IPS DF 6.9 (cell line): Measurements from ENCODE around the gene TAS2R40.
"Not testable (repeated sequence)": the region's sequence is repeated elsewhere in the genome, so short reads cannot be mapped to it uniquely, and the experiment has no call there.

ENCODE experiments used
- DNase-seq: peaks from one replicate; pipeline ENCODE4 v3.0.0-alpha.2; 2013; ENCODE audit warnings: low read depth, low spot score
- H3K27ac ChIP-seq: one replicate; pipeline ENCODE4 v1.5.1; 2013; ENCODE audit warnings: low read length, control low read depth
- H3K27me3 ChIP-seq: 2 replicates; pipeline ENCODE4 v1.6.1; 2013; ENCODE audit warnings: mild to moderate bottlenecking, low read length; ENCODE audit not compliant: control insufficient read depth, insufficient read depth
- H3K36me3 ChIP-seq: 2 replicates; pipeline ENCODE4 v1.6.1; 2013; ENCODE audit warnings: low read length; ENCODE audit not compliant: control insufficient read depth, insufficient read depth
- H3K4me1 ChIP-seq: 2 replicates; pipeline ENCODE4 v1.6.1; 2013; ENCODE audit warnings: low read length; ENCODE audit not compliant: control insufficient read depth, insufficient read depth
- H3K4me3 ChIP-seq: 2 replicates; pipeline ENCODE4 v1.5.1; 2013; ENCODE audit warnings: mild to moderate bottlenecking, low read length
- H3K9me3 ChIP-seq: 2 replicates; pipeline ENCODE4 v1.6.1; 2013; ENCODE audit warnings: low read length, inconsistent platforms; ENCODE audit not compliant: control insufficient read depth, insufficient read depth
- whole genome bisulfite sequencing: extraction: QIAGEN DNeasy Blood & Tissue Kit; methylation state at CpG from one replicate; pipeline ENCODE4 v1.1.7; 2013; ENCODE audit warnings: mixed read lengths, missing lambda C conversion rate; ENCODE audit not compliant: insufficient read length, insufficient coverage; 5-methylcytosine and 5-hydroxymethylcytosine counted together

Gene TAS2R40

GRCh38 chr7:143263266-143264195 is 41.7 kb downstream of the TAS2R40 start, which contains the start of gene GSTK1:
Gene GSTK1 (plus strand): TSS chr7:143263441. CDS start chr7:143263514, 73 bp downstream.
- Histone ChIP-seq H3K27me3 (no peaks in the 10 kb centered on the region), H3K4me1 (no peaks in the 10 kb centered on the region), H3K4me3 (peak within 1 kb of the TSS; percentile 49; the same call in 1 of the 2 replicates), H3K36me3 (peaks cover 2% of the 10 kb centered on the region; the same call in 1 of the 2 replicates), H3K27ac (no peak within 1 kb of the TSS), H3K9me3 (no peaks in the 10 kb centered on the region)
- peak; percentile 25 for DNase-seq
- WGBS, result no CpG with 5 or more reads among the region's 48 CpGs

DNA sequence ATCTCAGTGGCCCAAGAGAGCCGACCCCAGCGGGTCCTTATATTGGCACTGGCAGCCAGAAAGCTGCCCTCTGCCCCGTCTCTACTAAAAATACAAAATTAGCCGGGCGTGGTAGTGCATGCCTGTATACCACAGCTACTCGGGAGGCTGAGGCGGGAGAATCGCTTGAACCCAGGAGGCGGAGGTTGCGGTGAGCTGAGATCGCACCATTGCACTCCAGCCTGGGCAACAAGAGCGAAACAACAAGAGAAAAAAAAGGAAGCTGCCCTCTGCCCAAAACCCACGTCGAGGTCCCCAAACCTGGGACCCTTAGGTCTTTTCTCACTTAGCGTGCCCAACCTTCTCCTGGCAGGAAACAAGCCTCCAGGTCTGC is 42.3 kb downstream of the TAS2R40 start:
- H3K36me3 ChIP-seq, H3K4me3 ChIP-seq, H3K27me3 ChIP-seq, DNase-seq, H3K9me3 ChIP-seq, H3K27ac ChIP-seq, H3K4me1 ChIP-seq: not testable (repeated sequence)
- WGBS, result no CpG with 5 or more reads among the region's 15 CpGs

- DNase-seq, result no peak
These were observed 43.3 kb downstream of the TAS2R40 start for GRCh38 chr7:143265017-143265693.

DNA sequence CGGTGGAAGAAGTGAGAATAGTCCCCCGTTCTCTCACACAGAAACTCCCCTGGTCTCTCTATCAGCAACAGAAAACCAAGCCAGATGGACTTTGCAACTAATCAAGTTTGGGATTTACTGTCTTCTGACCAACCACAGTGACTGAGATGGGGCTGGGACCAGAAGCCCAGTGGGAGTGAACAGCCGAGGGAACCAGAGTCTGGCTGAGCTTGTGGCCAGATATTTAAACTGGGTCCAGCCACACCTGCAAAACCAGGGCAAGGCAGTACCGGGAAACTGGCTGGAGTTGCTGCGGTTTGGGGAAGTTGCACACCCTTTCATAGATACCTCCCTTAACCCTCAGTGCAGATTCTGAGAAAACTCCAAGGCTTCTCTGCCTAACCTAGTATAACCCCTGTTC is 47.4 kb downstream of the TAS2R40 start:
- no CpG with 5 or more reads among the region's 5 CpGs for WGBS
- Histone ChIP-seq H3K4me1 (no peaks in the 10 kb centered on the region), H3K4me3 (no peak overlapping the region), H3K36me3 (peaks cover 6% of the 10 kb centered on the region; the same call in 1 of the 2 replicates), H3K9me3 (no peaks in the 10 kb centered on the region), H3K27me3 (no peaks in the 10 kb centered on the region), H3K27ac (no peak overlapping the region)
- DNase-seq, result no peak

More at GRCh38 chr7:143265017-143265693, 43.3 kb downstream of the TAS2R40 start:
- peaks cover 6% of the 10 kb centered on the region; the same call in 1 of the 2 replicates for H3K36me3 ChIP-seq
- no peaks in the 10 kb centered on the region for H3K27me3 ChIP-seq
- whole genome bisulfite sequencing, result no CpG with 5 or more reads among the region's 15 CpGs
- H3K4me1 ChIP-seq, result no peaks in the 10 kb centered on the region
- H3K27ac ChIP-seq, result no peak overlapping the region
- no peak overlapping the region for H3K4me3 ChIP-seq
- H3K9me3 ChIP-seq, result no peaks in the 10 kb centered on the region

DNA sequence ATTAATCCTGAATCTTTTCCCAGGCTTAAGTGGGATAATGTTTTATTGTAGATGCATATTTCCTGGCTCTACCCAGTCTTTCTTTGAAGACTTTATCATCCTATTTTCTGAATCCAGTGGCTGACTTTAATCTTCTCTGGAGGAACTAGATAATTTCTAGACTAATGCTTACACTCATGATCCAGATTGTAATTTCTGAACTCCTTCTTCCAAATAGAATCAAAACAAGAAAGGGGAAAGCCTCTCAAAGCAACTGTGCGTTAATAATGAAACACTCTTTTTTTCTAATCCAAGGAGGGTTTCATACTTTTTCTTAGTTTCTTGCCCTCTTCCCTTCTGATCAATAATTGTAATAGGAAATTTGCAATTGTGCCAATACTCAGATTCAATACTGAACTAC is 49.4 kb downstream of the TAS2R40 start:
- WGBS, result no CpG with 5 or more reads among the region's 1 CpG
- no peaks in the 10 kb centered on the region for H3K27me3 ChIP-seq
- DNase-seq, result no peak
- peaks cover 6% of the 10 kb centered on the region; the same call in 1 of the 2 replicates for H3K36me3 ChIP-seq
- no peak overlapping the region for H3K4me3 ChIP-seq
- H3K27ac ChIP-seq, result no peak overlapping the region
- no peaks in the 10 kb centered on the region for H3K4me1 ChIP-seq
- H3K9me3 ChIP-seq, result no peaks in the 10 kb centered on the region
